Fibroblast of skin of left quadriceps (primary cell): Measurements from ENCODE around the gene COL6A1.

Experiments used
- DNase-seq, 2 experiments: peaks; one replicate each; pipeline ENCODE4 v3.0.0-alpha.2; 2013; ENCODE audit warnings: low read depth in 2 of 2

Gene COL6A1

GRCh38 chr21:45994759-45995685 lies 13.5 kb downstream of the COL6A1 start:
- DNase-seq, result no peak

- no peak for DNase-seq
Measured at GRCh38 chr21:45995686-45996179, 14.2 kb downstream of the COL6A1 start.

- DNase-seq, result no peak
Measured at GRCh38 chr21:45996311-45997204, 15.0 kb downstream of the COL6A1 start.

- DNase-seq, result no peak
Measured at GRCh38 chr21:45997205-45997494, 15.6 kb downstream of the COL6A1 start.

- DNase-seq, result no peak
Measured at GRCh38 chr21:45997495-45998275, 16.1 kb downstream of the COL6A1 start.

GRCh38 chr21:45998276-45998701 lies 16.7 kb downstream of the COL6A1 start:
- no peak for DNase-seq

GRCh38 chr21:45998871-45999580 lies 17.5 kb downstream of the COL6A1 start:
- DNase-seq, result no peak

GRCh38 chr21:45999581-46000181 lies 18.1 kb downstream of the COL6A1 start:
- DNase-seq, result no peak

- DNase-seq, result no peak
Measured at GRCh38 chr21:46000182-46000730, 18.7 kb downstream of the COL6A1 start.

- no peak for DNase-seq
Measured at GRCh38 chr21:46000731-46001641, 19.4 kb downstream of the COL6A1 start.

- no peak for DNase-seq
Measured at GRCh38 chr21:46001821-46002681, 20.5 kb downstream of the COL6A1 start.

GRCh38 chr21:46002841-46003574 lies 21.4 kb downstream of the COL6A1 start:
- no peak for DNase-seq

GRCh38 chr21:46003575-46004007 lies 22.0 kb downstream of the COL6A1 start:
- no peak for DNase-seq

GRCh38 chr21:46004168-46004861 lies 22.7 kb downstream of the COL6A1 start:
- no peak for DNase-seq

GRCh38 chr21:46005081-46005480 lies 23.5 kb downstream of the COL6A1 start:
- DNase-seq, result no peak

- no peak for DNase-seq
Measured at GRCh38 chr21:46005481-46005881, 23.9 kb downstream of the COL6A1 start.
